ENCODE measurements around the gene PLA2G4C. TPM values are rescaled to one million over a fixed set of nuclear protein-coding genes. Genes with fewer than 3 reads are reported as not detected.

PLA2G4C gene
- total RNA-seq, 1 donor from 2014 or later: 4.8 TPM

DNA sequence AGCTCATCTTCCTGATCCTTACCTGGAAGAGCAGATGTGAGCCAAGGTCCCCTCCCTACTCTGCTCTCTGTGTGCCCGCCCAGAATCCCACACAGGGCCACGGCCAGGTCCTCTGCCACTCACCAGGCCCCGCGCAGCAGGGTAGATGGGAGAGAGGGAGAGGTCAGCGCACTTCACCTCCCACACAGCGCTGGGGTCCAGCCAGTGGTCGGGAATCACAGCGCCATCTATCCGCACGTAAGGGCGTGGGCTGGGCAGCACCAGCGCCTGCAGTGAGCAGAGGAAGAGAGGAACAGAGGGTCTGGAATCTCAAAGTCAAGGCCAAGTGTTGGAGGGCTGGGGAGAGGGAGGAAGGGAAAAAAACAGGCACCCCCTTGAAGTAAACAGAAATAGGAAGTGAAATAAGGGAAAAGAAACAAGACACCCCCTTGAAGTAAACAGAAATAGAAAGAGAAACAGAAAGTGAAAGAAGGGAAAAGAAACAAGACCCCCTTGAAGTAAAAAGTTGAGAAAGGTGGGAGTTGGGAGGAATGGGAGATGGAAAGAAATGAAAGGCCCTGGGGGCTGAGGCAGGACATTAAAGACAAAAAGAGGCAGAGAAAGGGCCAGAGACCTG lies 7.0 kb upstream of the PLA2G4C start:
- DNase-seq (ENCODE audit: extremely low spot score, unreplicated experiment): no peak
- Mint-ChIP-seq H3K4me1 (ENCODE audit: unreplicated experiment) (peaks cover 14% of the 10 kb centered on the region), H3K36me3 (ENCODE audit: unreplicated experiment) (peaks cover 12% of the 10 kb centered on the region), H3K4me3 (ENCODE audit: unreplicated experiment) (no peak overlapping the region), H3K27ac (ENCODE audit: unreplicated experiment) (no peak overlapping the region), H3K9me3 (ENCODE audit: unreplicated experiment) (no peaks in the 10 kb centered on the region), H3K27me3 (ENCODE audit: unreplicated experiment) (no peaks in the 10 kb centered on the region)
- TF ChIP-seq, protein P1, sequence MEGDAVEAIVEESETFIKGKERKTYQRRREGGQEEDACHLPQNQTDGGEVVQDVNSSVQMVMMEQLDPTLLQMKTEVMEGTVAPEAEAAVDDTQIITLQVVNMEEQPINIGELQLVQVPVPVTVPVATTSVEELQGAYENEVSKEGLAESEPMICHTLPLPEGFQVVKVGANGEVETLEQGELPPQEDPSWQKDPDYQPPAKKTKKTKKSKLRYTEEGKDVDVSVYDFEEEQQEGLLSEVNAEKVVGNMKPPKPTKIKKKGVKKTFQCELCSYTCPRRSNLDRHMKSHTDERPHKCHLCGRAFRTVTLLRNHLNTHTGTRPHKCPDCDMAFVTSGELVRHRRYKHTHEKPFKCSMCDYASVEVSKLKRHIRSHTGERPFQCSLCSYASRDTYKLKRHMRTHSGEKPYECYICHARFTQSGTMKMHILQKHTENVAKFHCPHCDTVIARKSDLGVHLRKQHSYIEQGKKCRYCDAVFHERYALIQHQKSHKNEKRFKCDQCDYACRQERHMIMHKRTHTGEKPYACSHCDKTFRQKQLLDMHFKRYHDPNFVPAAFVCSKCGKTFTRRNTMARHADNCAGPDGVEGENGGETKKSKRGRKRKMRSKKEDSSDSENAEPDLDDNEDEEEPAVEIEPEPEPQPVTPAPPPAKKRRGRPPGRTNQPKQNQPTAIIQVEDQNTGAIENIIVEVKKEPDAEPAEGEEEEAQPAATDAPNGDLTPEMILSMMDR (IDR thresholded peaks at IDR 0.05): no peak

DNA sequence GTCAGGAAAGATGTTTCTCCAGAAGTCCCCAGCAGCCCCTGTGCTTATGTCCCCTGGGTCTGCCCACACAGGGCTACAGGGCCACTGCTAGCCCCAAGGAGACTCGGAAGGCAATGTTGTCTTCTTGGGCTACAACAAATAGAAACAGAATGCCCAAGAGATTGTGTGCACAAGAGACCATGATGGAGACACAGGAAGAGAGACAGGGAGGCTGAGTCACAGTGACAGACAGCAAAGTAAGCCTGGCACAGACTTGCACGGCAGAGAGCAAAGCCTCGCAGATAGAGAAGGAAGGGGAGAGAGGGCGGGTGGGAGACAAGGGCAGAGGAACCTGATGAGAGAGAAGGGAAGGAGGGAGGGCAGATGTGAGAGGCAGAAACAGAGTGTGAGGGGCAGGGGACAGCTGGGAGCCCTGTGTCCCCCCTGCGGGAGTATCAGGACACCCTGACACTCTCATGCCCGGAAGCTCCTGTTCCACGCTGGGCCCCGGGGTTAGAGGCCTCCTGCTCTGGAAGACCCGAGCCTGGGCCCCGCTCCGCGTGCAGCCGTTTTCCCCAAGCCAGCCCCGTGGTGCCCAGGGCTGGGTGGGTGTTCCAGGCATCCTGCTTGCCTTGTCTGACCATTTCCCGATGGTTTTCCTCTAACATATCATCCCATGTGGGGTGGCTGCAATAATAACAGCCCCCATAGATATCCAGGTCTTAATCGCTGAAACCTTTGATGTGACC lies 2.7 kb upstream of the PLA2G4C start:
- Mint-ChIP-seq H3K27ac (ENCODE audit: unreplicated experiment) (no peak overlapping the region), H3K9me3 (ENCODE audit: unreplicated experiment) (no peaks in the 10 kb centered on the region), H3K36me3 (ENCODE audit: unreplicated experiment) (peaks cover 7% of the 10 kb centered on the region), H3K4me1 (ENCODE audit: unreplicated experiment) (peaks cover 10% of the 10 kb centered on the region), H3K4me3 (ENCODE audit: unreplicated experiment) (no peak overlapping the region), H3K27me3 (ENCODE audit: unreplicated experiment) (no peaks in the 10 kb centered on the region)
- no peak for DNase-seq (ENCODE audit: extremely low spot score, unreplicated experiment)
- TF ChIP-seq, protein P1 (IDR thresholded peaks at IDR 0.05): no peak

DNA sequence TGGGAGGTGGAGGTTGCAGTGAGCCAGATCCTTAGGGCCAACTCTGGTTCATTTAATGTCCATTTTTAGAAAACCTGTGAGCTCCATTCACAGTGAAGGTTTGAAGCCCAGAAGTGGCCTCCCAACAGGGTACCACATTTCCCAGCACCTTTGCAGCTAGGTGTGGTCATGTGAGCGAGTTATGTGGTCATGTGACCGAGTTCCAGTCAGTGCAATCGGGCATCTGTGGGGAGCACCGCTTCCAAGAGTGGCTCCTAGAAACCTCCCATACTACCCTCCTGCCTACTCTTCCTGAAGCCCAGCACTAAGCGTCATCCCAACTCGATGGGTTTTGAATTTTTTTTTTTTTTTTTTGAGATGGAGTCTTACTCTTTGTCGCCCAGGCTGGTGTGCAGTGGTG lies 663 bp upstream of the PLA2G4C start:
- TF ChIP-seq, protein P1 (IDR thresholded peaks at IDR 0.05): no peak
- Mint-ChIP-seq H3K4me1 (ENCODE audit: unreplicated experiment) (peaks cover 15% of the 10 kb centered on the region), H3K4me3 (ENCODE audit: unreplicated experiment) (no peak overlapping the region), H3K27ac (ENCODE audit: unreplicated experiment) (peak overlapping the region; percentile 96), H3K27me3 (ENCODE audit: unreplicated experiment) (no peaks in the 10 kb centered on the region), H3K9me3 (ENCODE audit: unreplicated experiment) (no peaks in the 10 kb centered on the region), H3K36me3 (ENCODE audit: unreplicated experiment) (no peaks in the 10 kb centered on the region)
- no peak for DNase-seq (ENCODE audit: extremely low spot score, unreplicated experiment)

DNA sequence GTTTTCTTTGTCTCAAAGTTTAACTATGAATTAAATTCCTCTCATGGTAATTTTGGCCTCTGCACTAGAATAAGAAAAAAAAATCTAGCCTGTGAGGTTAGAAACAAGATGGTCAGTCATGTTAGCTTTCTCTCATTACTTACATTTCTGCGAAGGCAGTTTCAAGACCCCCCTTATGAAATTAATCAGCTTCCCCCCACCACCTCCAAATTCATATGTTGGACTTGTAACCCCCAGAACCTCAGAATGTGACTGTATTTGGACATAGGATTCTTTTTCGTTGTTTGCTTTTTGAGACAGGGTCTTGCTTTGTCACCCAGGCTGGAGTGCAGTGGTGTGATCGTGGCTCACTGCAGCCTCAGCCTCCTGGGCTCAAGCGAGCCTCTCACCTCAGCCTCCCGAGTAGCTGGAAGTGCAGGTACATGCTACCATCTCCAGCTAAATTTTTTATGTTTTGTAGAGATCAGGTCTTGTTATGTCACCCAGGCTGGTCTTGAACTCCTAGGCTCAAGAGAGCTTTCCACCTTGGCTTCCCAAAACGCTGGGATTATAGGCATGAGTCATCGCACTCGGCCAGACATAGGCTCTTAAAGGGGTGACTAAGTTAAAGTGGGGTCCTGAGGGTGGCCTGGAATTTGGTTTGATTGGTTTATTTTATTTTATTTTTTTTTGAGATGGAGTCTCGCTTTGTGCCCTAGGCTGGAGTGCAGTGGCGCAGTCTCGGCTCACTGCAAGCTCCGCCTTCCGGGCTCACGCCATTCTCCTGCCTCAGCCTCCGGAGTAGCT lies 1.4 kb downstream of the PLA2G4C start:
- Mint-ChIP-seq H3K27me3 (ENCODE audit: unreplicated experiment) (no peaks in the 10 kb centered on the region), H3K9me3 (ENCODE audit: unreplicated experiment) (no peaks in the 10 kb centered on the region), H3K4me3 (ENCODE audit: unreplicated experiment) (no peak overlapping the region), H3K27ac (ENCODE audit: unreplicated experiment) (no peak overlapping the region), H3K4me1 (ENCODE audit: unreplicated experiment) (peaks cover 15% of the 10 kb centered on the region), H3K36me3 (ENCODE audit: unreplicated experiment) (no peaks in the 10 kb centered on the region)
- TF ChIP-seq, protein P1 (IDR thresholded peaks at IDR 0.05): no peak
- DNase-seq (ENCODE audit: extremely low spot score, unreplicated experiment): no peak

DNA sequence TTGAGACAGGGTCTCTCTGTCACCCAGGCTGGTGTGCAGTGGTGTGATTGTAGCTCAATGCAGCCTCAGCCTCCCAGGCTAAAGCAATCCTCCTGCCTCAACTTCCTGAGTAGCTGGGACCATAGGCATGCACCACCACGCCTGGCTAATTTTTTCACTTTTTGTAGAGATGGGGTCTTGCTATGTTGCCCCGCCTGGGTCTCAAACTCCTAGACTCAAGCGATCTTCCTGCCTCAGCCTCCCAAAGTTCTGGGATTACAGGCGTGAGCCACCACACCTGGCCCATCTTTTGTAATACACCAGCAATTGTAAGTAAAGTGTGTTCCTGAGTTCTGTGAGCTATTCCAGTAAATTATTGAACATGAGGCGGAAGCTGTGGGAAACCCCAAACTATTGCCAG lies 6.7 kb downstream of the PLA2G4C start:
- Mint-ChIP-seq H3K9me3 (ENCODE audit: unreplicated experiment) (no peaks in the 10 kb centered on the region), H3K27me3 (ENCODE audit: unreplicated experiment) (no peaks in the 10 kb centered on the region), H3K36me3 (ENCODE audit: unreplicated experiment) (no peaks in the 10 kb centered on the region), H3K4me3 (ENCODE audit: unreplicated experiment) (no peak overlapping the region), H3K4me1 (ENCODE audit: unreplicated experiment) (peaks cover 8% of the 10 kb centered on the region), H3K27ac (ENCODE audit: unreplicated experiment) (no peak overlapping the region)
- no peak for DNase-seq (ENCODE audit: extremely low spot score, unreplicated experiment)
- TF ChIP-seq, protein P1 (IDR thresholded peaks at IDR 0.05): no peak
